Keratinocyte (primary cell): ENCODE measurements around the gene ALDH1L1. TPM values are rescaled to one million over a fixed set of nuclear protein-coding genes. Genes with fewer than 3 reads are reported as not detected.

Experiments
- DNase-seq: peaks from one replicate; pipeline ENCODE4 v3.0.0-alpha.2; 2011; ENCODE audit warnings: low read depth, missing footprints, low spot score
- FAIRE-seq: peaks from 2 replicates; lab custom pipeline; 2011; peaks lifted over from hg19 to GRCh38; lab: Jason Lieb, UNC
- H2AFZ ChIP-seq: 2 replicates; pipeline ENCODE4 v1.6.0; 2012; ENCODE audit warnings: low read length, control low read depth, inconsistent platforms; ENCODE audit not compliant: control insufficient read depth
- H3K27ac ChIP-seq: 2 replicates; pipeline ENCODE4 v1.5.1; 2011; ENCODE audit warnings: low read length; ENCODE audit not compliant: control insufficient read depth, insufficient read depth
- H3K27me3 ChIP-seq: 3 replicates; pipeline ENCODE4 v1.6.0; 2011; ENCODE audit warnings: low read length; ENCODE audit not compliant: control insufficient read depth, insufficient read depth; ENCODE audit errors: extremely low read depth
- H3K36me3 ChIP-seq, 2 experiments: 2 replicates in 1 of 2; 3 replicates in 1 of 2; pipeline ENCODE4 v1.5.1; 2011; ENCODE audit warnings: low read length in 2 of 2, mild to moderate bottlenecking in 1 of 2; ENCODE audit not compliant: control insufficient read depth in 2 of 2, insufficient read depth in 2 of 2; ENCODE audit errors: extremely low read depth in 1 of 2
- H3K4me1 ChIP-seq: 3 replicates; pipeline ENCODE4 v1.5.1; 2011; ENCODE audit warnings: low read length; ENCODE audit not compliant: control insufficient read depth, insufficient read depth; ENCODE audit errors: extremely low read depth
- H3K4me2 ChIP-seq: 3 replicates; pipeline ENCODE4 v1.6.0; 2011; ENCODE audit warnings: low read depth, low read length; ENCODE audit not compliant: control insufficient read depth, insufficient read depth; ENCODE audit errors: extremely low read depth
- H3K4me3 ChIP-seq, 3 experiments: fragments of 200-600 bp in 1 of 3; sonication (generic) in 1 of 3; 2 replicates in 2 of 3; 3 replicates in 1 of 3; pipeline ENCODE4 v1.5.1; 2011 to 2016; ENCODE audit warnings: low read length in 3 of 3, mild to moderate bottlenecking in 3 of 3, control low read depth in 2 of 3, inconsistent platforms in 1 of 3, low read depth in 1 of 3, mixed read lengths in 1 of 3, mixed run types in 1 of 3, moderate library complexity in 1 of 3; ENCODE audit not compliant: control insufficient read depth in 2 of 3, insufficient read depth in 2 of 3; ENCODE audit errors: extremely low read depth in 1 of 3
- H3K79me2 ChIP-seq: 2 replicates; pipeline ENCODE4 v1.6.0; 2012; ENCODE audit warnings: low read length; ENCODE audit not compliant: control insufficient read depth, insufficient read depth
- H3K9ac ChIP-seq: 3 replicates; pipeline ENCODE4 v1.6.0; 2011; ENCODE audit warnings: low read length; ENCODE audit not compliant: control insufficient read depth, insufficient read depth; ENCODE audit errors: extremely low read depth
- H3K9me1 ChIP-seq: 3 replicates; pipeline ENCODE4 v1.6.0; 2011; ENCODE audit warnings: low read length; ENCODE audit not compliant: control insufficient read depth, insufficient read depth; ENCODE audit errors: extremely low read depth
- H3K9me3 ChIP-seq: 2 replicates; pipeline ENCODE4 v1.5.1; 2012; ENCODE audit warnings: low read depth, low read length; ENCODE audit not compliant: control insufficient read depth
- H4K20me1 ChIP-seq: 3 replicates; pipeline ENCODE4 v1.6.0; 2011; ENCODE audit warnings: low read length; ENCODE audit not compliant: control insufficient read depth, insufficient read depth; ENCODE audit errors: extremely low read depth
- EZH2 ChIP-seq: IDR thresholded peaks from one replicate; pipeline ENCODE4 v1.6.1; 2012; ENCODE audit warnings: inconsistent platforms, mild to moderate bottlenecking, low read length, moderate library complexity
- dilution Hi-C: fragments of 300-500 bp; cut with MboI; formaldehyde crosslinking; loops from one replicate; pipeline ENCODE4 v1.7.0; 2020; ENCODE audit warnings: low sequenced_read_pairs; ENCODE audit not compliant: extremely low pct_ligation_motif_present
- polyA plus RNA-seq, 5 experiments: library from polyadenylated mRNA; depleted of rRNA in 3 of 5; stranded (reverse) in 3 of 5; stranded (forward) in 1 of 5; unstranded in 1 of 5; fragments of >200 nt; gene quantifications; 1 replicate in 1 of 5; 2 replicates in 3 of 5; 3 replicates in 1 of 5; pipeline versions ENCODE4 v1.2.1 to v1.2.3, GENCODE V29; 2011 to 2012; ENCODE audit warnings: missing spikeins in 2 of 5, low read depth in 1 of 5, low replicate concordance in 1 of 5
- TF ChIP-seq, protein P1 (sequence below), 3 experiments: IDR thresholded peaks in 1 of 3; conservative IDR thresholded peaks in 1 of 3; optimal IDR thresholded peaks in 1 of 3; 2 replicates in 2 of 3; 3 replicates in 1 of 3; pipeline versions ENCODE3 to v1.5.1; 2011; ENCODE audit warnings: low read length in 3 of 3, mild to moderate bottlenecking in 3 of 3, moderate library complexity in 2 of 3, control low read depth in 1 of 3, inconsistent platforms in 1 of 3; ENCODE audit not compliant: insufficient read depth in 2 of 3; ENCODE audit errors: extremely low read depth in 1 of 3

Gene ALDH1L1
- polyA plus RNA-seq, 1 donor (not counting 4 experiments of a cell fraction or from before 2014, with no cell fraction given), result 0.35 TPM

DNA sequence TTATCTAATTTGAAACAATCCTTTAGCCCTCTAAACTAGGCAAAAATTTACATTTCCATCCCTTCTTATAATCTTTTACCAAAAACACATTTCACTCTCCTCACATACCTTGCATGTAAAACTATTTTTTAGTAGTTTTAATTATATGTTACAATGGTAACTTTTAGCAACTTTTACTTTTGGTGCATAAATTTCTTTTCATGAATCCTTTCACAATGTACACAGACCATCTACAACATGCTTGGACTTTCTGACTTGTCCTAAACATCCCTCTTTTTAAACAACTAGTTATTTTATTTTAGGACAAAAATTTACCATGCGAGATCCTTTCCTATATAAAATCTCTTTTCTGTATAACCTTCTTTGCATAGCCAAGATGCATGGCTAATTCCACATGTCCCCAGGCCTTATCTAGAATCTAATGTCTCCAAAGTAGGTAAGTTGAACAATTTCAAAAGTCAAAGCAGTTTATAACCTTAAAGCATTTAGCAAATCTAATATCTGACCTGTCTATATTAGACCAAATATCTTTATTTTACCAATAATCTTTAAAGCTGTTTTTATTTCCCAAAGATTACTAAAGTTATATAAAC, 14.4 kb upstream of the ALDH1L1 start:
- H3K27me3 ChIP-seq, result no peaks in the 10 kb centered on the region

DNA sequence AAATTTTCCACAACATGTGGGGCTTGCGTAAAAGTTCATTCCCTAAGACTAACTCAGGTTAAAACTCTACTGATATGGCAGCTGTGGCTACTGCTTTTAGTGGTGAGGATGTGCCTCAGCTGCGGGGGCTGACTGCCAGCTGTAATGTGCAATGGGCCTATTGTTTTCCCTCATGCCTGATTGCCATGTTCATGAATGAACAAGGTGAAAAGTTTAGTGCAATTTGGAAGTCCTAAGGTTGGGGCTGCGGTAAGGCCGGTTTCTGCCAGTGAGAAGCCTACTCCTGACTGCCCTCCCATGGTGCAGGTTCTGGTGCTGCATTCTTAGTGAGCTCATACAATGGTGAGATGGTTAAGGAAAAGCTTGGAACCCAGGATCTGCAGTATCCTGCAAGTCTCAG, 10.9 kb upstream of the ALDH1L1 start:
- H3K4me2 ChIP-seq, result no peak overlapping the region
- H3K27ac ChIP-seq, result no peak overlapping the region
- FAIRE-seq, result no peak
- peaks cover 3% of the 10 kb centered on the region for H3K27me3 ChIP-seq
- no peaks in the 10 kb centered on the region for H3K9me1 ChIP-seq
- no peaks in the 10 kb centered on the region for H3K4me1 ChIP-seq
- H3K4me3 ChIP-seq, result no peak overlapping the region
- no peaks in the 10 kb centered on the region for H3K36me3 ChIP-seq
- H3K9ac ChIP-seq, result no peak overlapping the region
- H3K79me2 ChIP-seq, result no peaks in the 10 kb centered on the region
- no peak for TF ChIP-seq EZH2
- TF ChIP-seq, protein P1, sequence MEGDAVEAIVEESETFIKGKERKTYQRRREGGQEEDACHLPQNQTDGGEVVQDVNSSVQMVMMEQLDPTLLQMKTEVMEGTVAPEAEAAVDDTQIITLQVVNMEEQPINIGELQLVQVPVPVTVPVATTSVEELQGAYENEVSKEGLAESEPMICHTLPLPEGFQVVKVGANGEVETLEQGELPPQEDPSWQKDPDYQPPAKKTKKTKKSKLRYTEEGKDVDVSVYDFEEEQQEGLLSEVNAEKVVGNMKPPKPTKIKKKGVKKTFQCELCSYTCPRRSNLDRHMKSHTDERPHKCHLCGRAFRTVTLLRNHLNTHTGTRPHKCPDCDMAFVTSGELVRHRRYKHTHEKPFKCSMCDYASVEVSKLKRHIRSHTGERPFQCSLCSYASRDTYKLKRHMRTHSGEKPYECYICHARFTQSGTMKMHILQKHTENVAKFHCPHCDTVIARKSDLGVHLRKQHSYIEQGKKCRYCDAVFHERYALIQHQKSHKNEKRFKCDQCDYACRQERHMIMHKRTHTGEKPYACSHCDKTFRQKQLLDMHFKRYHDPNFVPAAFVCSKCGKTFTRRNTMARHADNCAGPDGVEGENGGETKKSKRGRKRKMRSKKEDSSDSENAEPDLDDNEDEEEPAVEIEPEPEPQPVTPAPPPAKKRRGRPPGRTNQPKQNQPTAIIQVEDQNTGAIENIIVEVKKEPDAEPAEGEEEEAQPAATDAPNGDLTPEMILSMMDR (optimal IDR thresholded peaks at IDR 0.05 in 1 of 3, IDR thresholded peaks at IDR 0.05 in 1 of 3, conservative IDR thresholded peaks at IDR 0.05 in 1 of 3; ENCODE audit: extremely low read depth in 1 of 3, insufficient read depth in 2 of 3, low read length in 3 of 3), result no peak
- dilution Hi-C loops, result no loop called here
- DNase-seq, result no peak
- H4K20me1 ChIP-seq, result no peaks in the 10 kb centered on the region
- H3K9me3 ChIP-seq, result no peaks in the 10 kb centered on the region
- no peak overlapping the region for H2AFZ ChIP-seq

More for the DNA sequence above, 14.4 kb upstream of the ALDH1L1 start:
- Histone ChIP-seq H2AFZ (no peak overlapping the region), H3K9me3 (no peaks in the 10 kb centered on the region), H3K4me2 (no peak overlapping the region), H3K79me2 (no peaks in the 10 kb centered on the region), H4K20me1 (no peaks in the 10 kb centered on the region), H3K36me3 (no peaks in the 10 kb centered on the region), H3K9ac (no peak overlapping the region), H3K9me1 (no peaks in the 10 kb centered on the region), H3K27ac (no peak overlapping the region), H3K4me1 (no peaks in the 10 kb centered on the region), H3K4me3 (no peak overlapping the region)
- dilution Hi-C loops, result no loop called here
- TF ChIP-seq EZH2, result no peak
- TF ChIP-seq, protein P1 (optimal IDR thresholded peaks at IDR 0.05 in 1 of 3, IDR thresholded peaks at IDR 0.05 in 1 of 3, conservative IDR thresholded peaks at IDR 0.05 in 1 of 3; ENCODE audit: extremely low read depth in 1 of 3, insufficient read depth in 2 of 3, low read length in 3 of 3), result no peak
- FAIRE-seq (no peak), DNase-seq (no peak)
